ENCODE results near the gene FOXG1.

DNA sequence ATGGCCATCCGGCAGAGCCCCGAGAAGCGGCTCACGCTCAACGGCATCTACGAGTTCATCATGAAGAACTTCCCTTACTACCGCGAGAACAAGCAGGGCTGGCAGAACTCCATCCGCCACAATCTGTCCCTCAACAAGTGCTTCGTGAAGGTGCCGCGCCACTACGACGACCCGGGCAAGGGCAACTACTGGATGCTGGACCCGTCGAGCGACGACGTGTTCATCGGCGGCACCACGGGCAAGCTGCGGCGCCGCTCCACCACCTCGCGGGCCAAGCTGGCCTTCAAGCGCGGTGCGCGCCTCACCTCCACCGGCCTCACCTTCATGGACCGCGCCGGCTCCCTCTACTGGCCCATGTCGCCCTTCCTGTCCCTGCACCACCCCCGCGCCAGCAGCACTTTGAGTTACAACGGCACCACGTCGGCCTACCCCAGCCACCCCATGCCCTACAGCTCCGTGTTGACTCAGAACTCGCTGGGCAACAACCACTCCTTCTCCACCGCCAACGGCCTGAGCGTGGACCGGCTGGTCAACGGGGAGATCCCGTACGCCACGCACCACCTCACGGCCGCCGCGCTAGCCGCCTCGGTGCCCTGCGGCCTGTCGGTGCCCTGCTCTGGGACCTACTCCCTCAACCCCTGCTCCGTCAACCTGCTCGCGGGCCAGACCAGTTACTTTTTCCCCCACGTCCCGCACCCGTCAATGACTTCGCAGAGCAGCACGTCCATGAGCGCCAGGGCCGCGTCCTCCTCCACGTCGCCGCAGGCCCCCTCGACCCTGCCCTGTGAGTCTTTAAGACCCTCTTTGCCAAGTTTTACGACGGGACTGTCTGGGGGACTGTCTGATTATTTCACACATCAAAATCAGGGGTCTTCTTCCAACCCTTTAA is 1.5 kb downstream of the FOXG1 start:
- no peak for TF ChIP-seq MAZ (IDR thresholded peaks at IDR 0.05; ENCODE audit: borderline replicate concordance, low read depth, low read length)
- TF ChIP-seq, protein P1, sequence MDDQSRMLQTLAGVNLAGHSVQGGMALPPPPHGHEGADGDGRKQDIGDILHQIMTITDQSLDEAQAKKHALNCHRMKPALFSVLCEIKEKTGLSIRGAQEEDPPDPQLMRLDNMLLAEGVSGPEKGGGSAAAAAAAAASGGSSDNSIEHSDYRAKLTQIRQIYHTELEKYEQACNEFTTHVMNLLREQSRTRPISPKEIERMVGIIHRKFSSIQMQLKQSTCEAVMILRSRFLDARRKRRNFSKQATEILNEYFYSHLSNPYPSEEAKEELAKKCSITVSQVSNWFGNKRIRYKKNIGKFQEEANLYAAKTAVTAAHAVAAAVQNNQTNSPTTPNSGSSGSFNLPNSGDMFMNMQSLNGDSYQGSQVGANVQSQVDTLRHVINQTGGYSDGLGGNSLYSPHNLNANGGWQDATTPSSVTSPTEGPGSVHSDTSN (IDR thresholded peaks at IDR 0.05), result no peak
- TF ChIP-seq CEBPB (IDR thresholded peaks at IDR 0.05), result no peak
- TF ChIP-seq, protein P2, sequence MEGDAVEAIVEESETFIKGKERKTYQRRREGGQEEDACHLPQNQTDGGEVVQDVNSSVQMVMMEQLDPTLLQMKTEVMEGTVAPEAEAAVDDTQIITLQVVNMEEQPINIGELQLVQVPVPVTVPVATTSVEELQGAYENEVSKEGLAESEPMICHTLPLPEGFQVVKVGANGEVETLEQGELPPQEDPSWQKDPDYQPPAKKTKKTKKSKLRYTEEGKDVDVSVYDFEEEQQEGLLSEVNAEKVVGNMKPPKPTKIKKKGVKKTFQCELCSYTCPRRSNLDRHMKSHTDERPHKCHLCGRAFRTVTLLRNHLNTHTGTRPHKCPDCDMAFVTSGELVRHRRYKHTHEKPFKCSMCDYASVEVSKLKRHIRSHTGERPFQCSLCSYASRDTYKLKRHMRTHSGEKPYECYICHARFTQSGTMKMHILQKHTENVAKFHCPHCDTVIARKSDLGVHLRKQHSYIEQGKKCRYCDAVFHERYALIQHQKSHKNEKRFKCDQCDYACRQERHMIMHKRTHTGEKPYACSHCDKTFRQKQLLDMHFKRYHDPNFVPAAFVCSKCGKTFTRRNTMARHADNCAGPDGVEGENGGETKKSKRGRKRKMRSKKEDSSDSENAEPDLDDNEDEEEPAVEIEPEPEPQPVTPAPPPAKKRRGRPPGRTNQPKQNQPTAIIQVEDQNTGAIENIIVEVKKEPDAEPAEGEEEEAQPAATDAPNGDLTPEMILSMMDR (IDR thresholded peaks at IDR 0.05), result no peak
- TF ChIP-seq BHLHE40 (IDR thresholded peaks at IDR 0.05; ENCODE audit: low read depth, low read length), result no peak
- TF ChIP-seq REST (IDR thresholded peaks at IDR 0.05), result no peak
- TF ChIP-seq E2F6 (IDR thresholded peaks at IDR 0.05; ENCODE audit: borderline replicate concordance, low read depth), result no peak
- no peak for TF ChIP-seq HMGXB4 (CRISPR knock-in tag; IDR thresholded peaks at IDR 0.05; ENCODE audit: borderline replicate concordance)
- TF ChIP-seq ESRRA (IDR thresholded peaks at IDR 0.05; ENCODE audit: borderline replicate concordance, low read length), result no peak
- no peak for TF ChIP-seq ZFP36 (IDR thresholded peaks at IDR 0.05; ENCODE audit: borderline replicate concordance, partially characterized antibody)
- TF ChIP-seq POLR2A (IDR thresholded peaks at IDR 0.05; ENCODE audit: low read length), result no peak
- no peak for TF ChIP-seq EHF (CRISPR knock-in tag; IDR thresholded peaks at IDR 0.05)
